ENCODE measurements around the gene ALDH1L2.

The ALDH1L2 gene

GRCh38 chr12:105069936-105070702, 14.1 kb downstream of the ALDH1L2 start:
- no peak overlapping the region for H2AFZ ChIP-seq (ENCODE audit: low read depth, low read length)
- H3K27ac ChIP-seq (ENCODE audit: low read length) = no peak overlapping the region
- no peak overlapping the region for H3K4me2 ChIP-seq (ENCODE audit: low read length)
- H3K4me1 ChIP-seq (ENCODE audit: low read length) = peaks cover 12% of the 10 kb centered on the region
- no peak overlapping the region for H3K9ac ChIP-seq (ENCODE audit: low read length)
- TF ChIP-seq EZH2phosphoT487 (IDR thresholded peaks at IDR 0.05; ENCODE audit: low read depth) = no peak
- TF ChIP-seq CTCF (IDR thresholded peaks at IDR 0.05; ENCODE audit: low read depth, low read length) = no peak
- no peaks in the 10 kb centered on the region for H3K79me2 ChIP-seq (ENCODE audit: low read length)
- H3K27me3 ChIP-seq (ENCODE audit: low read depth, low read length) = no peaks in the 10 kb centered on the region
- no peaks in the 10 kb centered on the region for H3K9me3 ChIP-seq (ENCODE audit: insufficient read depth, low read length)
- H3K4me3 ChIP-seq (ENCODE audit: low read length) = no peak overlapping the region
- no peaks in the 10 kb centered on the region for H3K36me3 ChIP-seq (replicated peaks; ENCODE audit: low read depth, low read length)
- H4K20me1 ChIP-seq (ENCODE audit: insufficient read depth, low read length) = no peaks in the 10 kb centered on the region

GRCh38 chr12:105067511-105068031, 16.7 kb downstream of the ALDH1L2 start:
- H3K4me1 ChIP-seq (ENCODE audit: low read length) = peaks cover 4% of the 10 kb centered on the region
- H3K9ac ChIP-seq (ENCODE audit: low read length) = no peak overlapping the region
- no peaks in the 10 kb centered on the region for H3K27me3 ChIP-seq (ENCODE audit: low read depth, low read length)
- no peaks in the 10 kb centered on the region for H4K20me1 ChIP-seq (ENCODE audit: insufficient read depth, low read length)
- no peak overlapping the region for H2AFZ ChIP-seq (ENCODE audit: low read depth, low read length)
- H3K79me2 ChIP-seq (ENCODE audit: low read length) = no peaks in the 10 kb centered on the region
- H3K4me3 ChIP-seq (ENCODE audit: low read length) = no peak overlapping the region
- H3K4me2 ChIP-seq (ENCODE audit: low read length) = no peak overlapping the region
- no peaks in the 10 kb centered on the region for H3K9me3 ChIP-seq (ENCODE audit: insufficient read depth, low read length)
- no peaks in the 10 kb centered on the region for H3K36me3 ChIP-seq (replicated peaks; ENCODE audit: low read depth, low read length)
- H3K27ac ChIP-seq (ENCODE audit: low read length) = no peak overlapping the region
- TF ChIP-seq CTCF (IDR thresholded peaks at IDR 0.05; ENCODE audit: low read depth, low read length) = no peak
- no peak for TF ChIP-seq EZH2phosphoT487 (IDR thresholded peaks at IDR 0.05; ENCODE audit: low read depth)

GRCh38 chr12:105064564-105065178, 19.6 kb downstream of the ALDH1L2 start:
- H3K36me3 ChIP-seq (replicated peaks; ENCODE audit: low read depth, low read length) = no peaks in the 10 kb centered on the region

More at GRCh38 chr12:105064564-105065178, 19.6 kb downstream of the ALDH1L2 start:
- H4K20me1 ChIP-seq (ENCODE audit: insufficient read depth, low read length) = no peaks in the 10 kb centered on the region
- H3K4me2 ChIP-seq (ENCODE audit: low read length) = no peak overlapping the region
- no peaks in the 10 kb centered on the region for H3K79me2 ChIP-seq (ENCODE audit: low read length)
- H3K9ac ChIP-seq (ENCODE audit: low read length) = no peak overlapping the region
- H3K4me3 ChIP-seq (ENCODE audit: low read length) = no peak overlapping the region
- TF ChIP-seq CTCF (IDR thresholded peaks at IDR 0.05; ENCODE audit: low read depth, low read length) = no peak
- TF ChIP-seq EZH2phosphoT487 (IDR thresholded peaks at IDR 0.05; ENCODE audit: low read depth) = no peak
- no peaks in the 10 kb centered on the region for H3K4me1 ChIP-seq (ENCODE audit: low read length)
- H3K27ac ChIP-seq (ENCODE audit: low read length) = no peak overlapping the region
- no peaks in the 10 kb centered on the region for H3K27me3 ChIP-seq (ENCODE audit: low read depth, low read length)
- no peak overlapping the region for H2AFZ ChIP-seq (ENCODE audit: low read depth, low read length)
- no peaks in the 10 kb centered on the region for H3K9me3 ChIP-seq (ENCODE audit: insufficient read depth, low read length)

Data from OCI-LY3 (cell line).